ENCODE results near the gene FHIT.

FHIT gene

DNA sequence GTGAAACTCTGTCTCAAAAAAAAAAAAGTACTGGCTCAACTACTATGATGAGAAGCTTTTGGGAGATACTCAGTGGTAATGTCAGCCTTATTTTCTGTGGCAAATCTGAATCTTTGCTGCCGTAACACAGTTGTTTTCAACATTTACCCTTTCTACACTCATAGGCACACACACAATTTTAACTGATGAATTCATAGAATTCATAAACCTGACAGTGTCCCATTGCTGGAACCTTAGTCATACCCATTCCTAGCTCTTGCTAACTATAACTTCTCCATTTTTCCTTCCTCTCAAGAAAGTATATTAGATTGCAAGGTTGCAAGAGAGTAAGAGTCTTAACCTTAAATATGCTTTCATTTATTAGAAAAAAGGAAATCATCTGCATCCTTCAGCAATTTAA is 496.6 kb downstream of the FHIT start:
- no peak for DNase-seq

- no peak for DNase-seq
Observed at GRCh38 chr3:60752809-60753208, 498.4 kb downstream of the FHIT start.

- no peak for DNase-seq
Observed at GRCh38 chr3:60746695-60747416, 504.4 kb downstream of the FHIT start.

DNA sequence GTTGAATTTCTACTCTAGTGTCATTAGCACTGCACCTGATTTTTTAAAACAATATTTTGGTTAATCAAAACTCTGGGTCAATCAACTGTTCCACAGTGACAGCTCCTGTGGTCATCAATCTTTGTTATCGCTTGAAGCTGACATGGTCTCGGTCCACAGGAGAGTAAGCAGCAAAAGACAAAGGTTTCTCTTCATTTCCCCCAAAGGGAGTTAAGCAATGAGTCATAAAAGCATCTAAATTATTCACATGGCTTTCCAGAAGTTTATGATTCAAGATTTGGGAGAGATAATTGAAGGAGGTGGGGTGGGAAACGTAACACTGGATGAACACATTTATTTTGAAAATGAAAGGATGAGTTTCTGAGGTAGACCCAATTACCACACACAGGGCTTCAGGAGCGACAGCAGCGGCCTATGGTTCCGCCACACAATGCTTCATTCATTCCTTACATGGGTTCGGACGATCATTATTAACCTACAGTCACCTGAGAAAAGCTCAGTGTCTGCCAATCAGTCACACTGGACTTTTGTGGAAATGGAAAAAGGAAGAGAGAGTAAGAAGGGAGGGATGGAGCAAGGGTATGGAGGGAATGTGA is 505.1 kb downstream of the FHIT start:
- no peak for DNase-seq

DNA sequence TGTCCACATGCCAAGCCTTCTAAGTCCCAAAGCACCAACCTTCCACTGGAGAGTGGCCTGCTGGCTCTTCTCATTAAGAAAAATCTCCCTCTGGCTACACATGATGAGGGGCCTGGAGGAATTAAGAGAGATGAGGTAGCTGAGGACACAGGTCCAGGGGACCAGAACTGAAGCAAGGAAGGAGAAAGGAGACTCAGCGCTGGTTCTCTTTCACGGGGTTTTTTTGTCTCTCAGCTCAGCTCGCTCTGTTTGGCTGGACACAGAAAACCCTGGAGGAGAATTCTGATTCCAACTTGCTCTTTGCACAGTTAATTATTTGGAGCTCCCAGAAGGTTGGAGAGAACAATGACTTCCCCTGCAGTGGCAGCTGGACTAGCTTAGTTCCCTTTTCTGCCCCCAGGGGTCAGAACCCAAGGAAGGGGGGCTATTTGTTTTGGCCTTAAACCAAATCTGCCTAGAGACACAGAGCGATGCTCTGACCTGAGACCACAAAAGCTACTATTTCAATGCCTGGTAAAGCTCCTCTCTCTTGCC is 507.6 kb downstream of the FHIT start:
- no peak for DNase-seq

- DNase-seq: no peak
Observed at GRCh38 chr3:60742606-60743145, 508.6 kb downstream of the FHIT start.

DNA sequence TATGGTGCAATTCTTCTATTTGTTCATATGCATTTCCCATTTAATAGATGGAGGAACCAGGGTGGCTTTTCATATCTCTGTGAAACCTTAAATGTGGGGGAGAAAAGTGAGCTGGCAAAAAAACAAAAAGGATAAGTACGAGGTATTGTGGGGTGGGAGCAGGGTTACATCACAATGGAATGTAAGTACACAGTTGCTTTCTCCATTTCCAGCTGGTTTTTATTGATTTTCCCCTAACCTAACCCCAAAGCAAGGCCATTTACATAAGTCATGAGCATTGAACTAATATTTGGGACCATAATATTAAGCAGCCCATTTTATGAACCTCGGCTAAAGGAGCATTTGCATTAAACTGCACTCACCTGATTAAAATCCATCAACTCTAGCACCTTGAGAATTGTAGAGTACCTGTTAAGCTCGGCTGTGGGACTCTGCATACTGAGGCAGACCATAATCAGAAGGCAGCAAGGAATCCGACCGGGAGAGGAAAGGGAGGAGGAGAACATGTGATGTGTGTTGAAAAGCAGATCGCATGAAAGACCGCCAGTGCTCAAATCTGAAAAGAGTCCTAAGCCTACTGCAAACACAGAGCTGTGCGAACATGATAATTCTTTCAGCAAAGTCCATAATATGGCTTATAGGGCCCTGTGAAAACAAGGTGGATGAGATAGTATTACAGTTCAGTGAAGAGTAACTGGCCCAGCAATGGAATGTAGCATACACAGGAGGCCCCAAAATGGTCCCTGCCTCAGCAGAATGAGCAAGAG is 513.4 kb downstream of the FHIT start:
- DNase-seq: no peak

DNA sequence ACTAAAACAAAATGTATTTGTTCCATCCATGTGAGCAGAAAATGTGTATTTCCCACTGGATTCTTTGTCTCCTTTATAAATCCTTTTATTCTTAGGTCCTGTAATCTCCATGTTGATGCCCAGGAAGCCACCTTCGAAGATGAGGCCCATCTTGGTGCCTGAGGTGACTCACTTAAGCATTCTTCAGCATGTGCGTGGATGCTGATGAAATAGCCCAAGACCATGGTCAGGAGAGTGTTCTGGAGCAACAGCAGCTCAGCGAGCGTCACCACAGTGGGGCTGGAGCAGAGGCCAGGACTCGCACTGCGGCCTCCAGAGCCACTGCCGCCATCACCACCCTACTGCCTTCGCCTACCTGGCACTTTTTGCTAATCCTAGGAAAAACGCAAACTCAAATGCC is 520.9 kb downstream of the FHIT start:
- no peak for DNase-seq

- DNase-seq: no peak
Observed at GRCh38 chr3:60729056-60729455, 522.2 kb downstream of the FHIT start.

DNA sequence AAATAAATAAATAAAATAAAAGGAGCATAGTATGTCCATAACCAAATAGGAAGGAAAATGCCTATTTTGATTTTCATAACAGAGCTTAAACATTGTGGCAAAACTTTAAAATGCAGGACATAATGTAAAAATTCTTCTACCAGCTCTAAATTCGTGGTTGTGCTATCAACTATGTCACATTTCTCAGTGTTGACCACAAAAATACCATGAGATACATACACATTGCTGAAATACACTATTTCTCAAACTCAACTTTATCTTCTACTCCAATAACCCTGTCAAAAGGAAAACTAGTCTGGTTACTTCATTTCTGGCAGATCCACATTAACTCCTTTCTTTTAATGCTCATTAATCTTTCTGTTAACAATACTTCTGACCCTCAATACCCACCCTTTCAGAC is 523.2 kb downstream of the FHIT start:
- DNase-seq: no peak

DNA sequence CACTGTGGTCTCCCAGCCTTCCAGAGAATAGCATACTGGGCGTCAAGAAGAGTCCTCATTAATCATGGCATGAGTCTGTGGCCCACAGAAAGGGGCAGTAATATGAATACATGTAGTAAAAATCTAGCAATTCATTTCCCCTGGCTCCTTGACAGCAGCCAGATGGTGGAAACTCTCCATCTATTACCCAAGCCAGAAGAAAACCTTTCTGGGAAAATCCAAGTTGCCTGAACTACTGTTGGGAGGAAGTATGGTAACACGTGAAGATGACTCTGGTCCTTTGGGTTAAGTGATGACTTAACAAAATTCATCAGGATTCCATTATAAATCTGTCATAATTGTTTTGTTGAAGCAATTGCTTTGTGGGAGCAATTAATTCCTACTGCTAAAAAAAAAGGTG is 530.5 kb downstream of the FHIT start:
- no peak for DNase-seq

DNA sequence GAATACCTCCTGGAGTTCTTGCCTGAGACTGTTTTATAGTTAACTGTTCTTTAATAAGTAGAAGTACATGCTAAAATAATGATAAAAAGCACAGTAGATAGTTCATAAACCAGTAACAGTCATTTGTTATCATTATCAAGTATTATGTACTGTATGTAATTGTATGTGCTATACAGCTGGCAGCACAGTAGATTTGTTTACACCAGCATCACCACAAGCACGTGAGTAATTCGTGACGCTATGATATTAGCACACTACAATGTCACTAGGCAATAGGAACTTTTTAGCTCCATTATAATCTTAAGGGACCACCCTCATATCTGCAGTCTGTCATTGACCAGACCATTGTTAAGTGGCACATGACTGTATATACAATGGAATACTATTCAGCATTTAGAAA is 534.7 kb downstream of the FHIT start:
- no peak for DNase-seq

- no peak for DNase-seq
Observed at GRCh38 chr3:60708191-60708975, 542.9 kb downstream of the FHIT start.

- DNase-seq: no peak
Observed at GRCh38 chr3:60707452-60708020, 543.7 kb downstream of the FHIT start.

- no peak for DNase-seq
Observed at GRCh38 chr3:60703956-60704736, 547.1 kb downstream of the FHIT start.

- no peak for DNase-seq
Observed at GRCh38 chr3:60703008-60703407, 548.2 kb downstream of the FHIT start.

- DNase-seq: no peak
Observed at GRCh38 chr3:60698117-60698516, 553.1 kb downstream of the FHIT start.

GRCh38 chr3:60697132-60697531 is 554.1 kb downstream of the FHIT start:
- DNase-seq: no peak

DNA sequence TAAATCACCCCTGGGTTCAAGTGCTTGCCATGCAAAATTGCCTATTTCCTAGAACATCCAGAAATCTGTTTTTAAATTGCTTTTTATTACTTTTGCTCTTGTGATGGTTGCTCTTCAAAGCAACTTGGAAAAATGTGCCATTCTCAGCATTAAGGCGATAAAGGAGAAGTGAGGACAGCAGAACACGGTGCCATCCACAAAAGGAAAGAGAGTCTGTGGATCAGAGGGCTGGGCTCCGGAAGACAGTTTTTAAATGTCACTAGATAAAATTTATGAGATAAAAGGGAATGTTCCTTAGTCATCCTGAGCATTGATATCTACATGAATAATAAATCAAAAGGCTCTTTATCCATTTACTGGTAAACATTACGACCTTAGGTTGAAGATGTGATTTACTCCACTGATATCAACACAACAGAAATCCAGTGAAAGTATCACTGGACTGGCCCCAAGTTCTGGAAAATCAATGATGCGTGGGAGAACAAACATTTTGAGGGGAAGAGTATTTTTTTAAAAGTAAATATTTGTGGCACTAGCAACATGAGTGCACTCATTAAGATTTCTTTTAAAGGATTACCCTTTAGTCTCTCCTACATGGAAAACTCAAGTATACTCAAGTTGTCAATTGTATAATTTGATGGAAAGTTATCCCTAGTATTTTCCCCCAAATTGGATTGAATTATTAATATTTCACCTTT is 554.7 kb downstream of the FHIT start:
- no peak for DNase-seq

- no peak for DNase-seq
Observed at GRCh38 chr3:60675424-60675823, 575.8 kb downstream of the FHIT start.

DNA sequence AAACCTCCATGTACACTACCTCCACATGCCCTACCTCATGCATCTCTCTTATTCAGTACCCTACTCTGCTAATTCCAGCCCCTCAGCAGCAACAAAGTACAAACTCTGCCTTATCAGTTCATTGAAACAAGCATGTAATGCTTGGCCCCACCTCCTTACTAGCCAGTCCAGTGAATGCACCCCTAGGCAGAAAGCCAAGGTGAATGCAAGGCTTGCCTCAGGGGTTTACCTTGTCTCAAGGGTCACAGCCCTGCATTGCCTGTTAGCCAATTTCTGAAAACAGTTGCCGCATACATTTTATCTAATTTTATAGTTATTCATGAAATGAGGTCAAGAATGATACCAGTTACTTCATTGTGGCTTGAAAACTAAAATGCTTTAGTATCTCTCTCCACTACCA is 576.4 kb downstream of the FHIT start:
- no peak for DNase-seq

Measured in central memory CD4-positive, alpha-beta T cell (primary cell).